Activated naive CD8-positive, alpha-beta T cell treated with anti-CD3 and anti-CD28 coated beads for 36 hours (primary cell): Measurements from ENCODE around the gene OTP. TPM values are rescaled to one million over a fixed set of nuclear protein-coding genes. Genes with fewer than 3 reads are reported as not detected.

ENCODE experiments used
- DNase-seq: peaks from one replicate; pipeline ENCODE4 v3.0.0; 2021
- H3K27ac Mint-ChIP-seq: one replicate; pipeline ENCODE4 v1.8.0; 2022; ENCODE audit warnings: mild to moderate bottlenecking, moderate library complexity, mixed read lengths
- H3K27me3 Mint-ChIP-seq: one replicate; pipeline ENCODE4 v1.8.0; 2022; ENCODE audit warnings: mild to moderate bottlenecking, mixed read lengths
- H3K36me3 Mint-ChIP-seq: one replicate; pipeline ENCODE4 v1.8.0; 2021; ENCODE audit warnings: mild to moderate bottlenecking, mixed read lengths
- H3K4me1 Mint-ChIP-seq: one replicate; pipeline ENCODE4 v1.8.0; 2021; ENCODE audit warnings: mixed read lengths
- H3K4me3 Mint-ChIP-seq: one replicate; pipeline ENCODE4 v1.8.0; 2022; ENCODE audit warnings: mild to moderate bottlenecking, moderate library complexity, mixed read lengths
- H3K9me3 Mint-ChIP-seq: one replicate; pipeline ENCODE4 v1.8.0; 2022; ENCODE audit warnings: mixed read lengths
- total RNA-seq, 2 experiments: library from RNA; stranded (reverse); gene quantifications; one replicate each; pipeline ENCODE4 v1.2.3, GENCODE V29; 2021

Gene OTP
- total RNA-seq, 2 experiments from 2014 or later: not detected

DNA sequence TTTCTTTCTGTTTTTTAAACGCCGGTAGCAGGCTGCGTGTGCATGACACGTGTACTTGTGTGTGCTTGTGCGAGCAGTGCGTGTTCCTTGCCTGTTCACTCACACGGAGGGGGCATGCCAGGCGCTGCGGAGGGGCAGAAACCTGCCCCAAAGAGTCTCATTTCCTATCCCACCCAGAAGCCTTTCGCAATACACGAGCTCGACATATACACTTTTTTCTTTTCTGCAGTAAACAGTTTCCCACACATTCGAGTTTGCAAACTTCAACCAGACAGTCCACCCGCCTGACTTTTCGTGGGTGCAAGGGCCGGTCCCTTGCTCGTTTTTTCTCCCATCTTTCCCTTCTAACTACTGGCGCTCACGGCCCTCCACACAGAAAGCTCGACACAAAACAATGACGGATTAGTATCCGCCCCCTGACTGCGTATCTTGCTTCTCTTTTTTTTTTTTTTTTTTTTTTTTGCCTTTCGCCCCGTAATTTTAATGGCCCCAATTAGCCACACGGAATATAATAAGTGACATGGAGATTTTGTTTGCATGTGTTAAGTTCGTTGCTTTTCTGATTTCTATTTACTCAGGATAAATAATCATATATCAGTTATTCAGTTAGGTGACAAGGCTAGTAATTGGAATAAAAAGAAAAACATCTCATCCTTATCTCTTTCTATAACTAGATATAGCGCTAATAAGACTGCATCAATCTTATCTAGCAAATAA is 5.3 kb upstream of the OTP start:
- peaks cover 3% of the 10 kb centered on the region for H3K9me3 Mint-ChIP-seq
- H3K4me1 Mint-ChIP-seq: peaks cover 18% of the 10 kb centered on the region
- H3K4me3 Mint-ChIP-seq: peak overlapping the region; percentile 42
- H3K27ac Mint-ChIP-seq: no peak overlapping the region
- H3K27me3 Mint-ChIP-seq: peaks cover 97% of the 10 kb centered on the region
- DNase-seq: no peak
- peaks cover 8% of the 10 kb centered on the region for H3K36me3 Mint-ChIP-seq

GRCh38 chr5:77642738-77643653 is 4.5 kb upstream of the OTP start:
- DNase-seq: no peak
- Mint-ChIP-seq H3K27ac (no peak overlapping the region), H3K36me3 (peaks cover 8% of the 10 kb centered on the region), H3K4me1 (peaks cover 18% of the 10 kb centered on the region), H3K27me3 (peaks cover 96% of the 10 kb centered on the region), H3K9me3 (peaks cover 3% of the 10 kb centered on the region), H3K4me3 (peak overlapping the region; percentile 42)

- DNase-seq: no peak
- no peak overlapping the region for H3K4me3 Mint-ChIP-seq
- peaks cover 26% of the 10 kb centered on the region for H3K4me1 Mint-ChIP-seq
- H3K27me3 Mint-ChIP-seq: peaks cover 96% of the 10 kb centered on the region
- peaks cover 4% of the 10 kb centered on the region for H3K9me3 Mint-ChIP-seq
- H3K27ac Mint-ChIP-seq: no peak overlapping the region
- peaks cover 8% of the 10 kb centered on the region for H3K36me3 Mint-ChIP-seq
These were observed 3.6 kb upstream of the OTP start for GRCh38 chr5:77641963-77642737.

DNA sequence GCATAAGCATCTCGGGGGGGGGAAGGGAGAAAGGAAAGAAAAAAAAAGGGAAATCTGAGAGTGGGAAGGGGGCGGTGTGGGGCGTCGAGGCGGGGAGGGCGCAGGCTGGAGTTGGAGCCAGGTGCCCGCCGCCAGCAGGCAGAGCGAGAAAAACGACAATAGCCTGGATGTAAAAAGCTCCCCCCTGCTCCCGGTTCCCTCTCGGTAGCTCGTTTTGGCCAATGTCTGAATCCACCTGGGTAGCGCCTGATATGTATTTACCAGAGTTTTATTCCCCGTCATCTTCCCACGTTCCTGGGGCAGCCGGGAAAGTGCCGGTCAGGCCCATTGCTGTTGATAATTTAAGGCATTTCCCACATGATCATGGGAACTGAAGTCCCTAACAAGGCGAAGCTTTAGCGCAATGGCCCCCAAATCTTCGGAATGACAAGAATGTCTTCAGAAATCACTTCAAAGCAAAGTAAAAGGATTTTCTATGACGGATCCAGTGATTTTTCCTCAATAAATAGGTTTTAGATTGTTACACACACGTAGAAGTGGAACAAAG is 3.0 kb upstream of the OTP start:
- Mint-ChIP-seq H3K36me3 (peaks cover 8% of the 10 kb centered on the region), H3K4me1 (peaks cover 26% of the 10 kb centered on the region), H3K27ac (no peak overlapping the region), H3K9me3 (peaks cover 4% of the 10 kb centered on the region), H3K4me3 (no peak overlapping the region), H3K27me3 (peaks cover 95% of the 10 kb centered on the region)
- no peak for DNase-seq

DNA sequence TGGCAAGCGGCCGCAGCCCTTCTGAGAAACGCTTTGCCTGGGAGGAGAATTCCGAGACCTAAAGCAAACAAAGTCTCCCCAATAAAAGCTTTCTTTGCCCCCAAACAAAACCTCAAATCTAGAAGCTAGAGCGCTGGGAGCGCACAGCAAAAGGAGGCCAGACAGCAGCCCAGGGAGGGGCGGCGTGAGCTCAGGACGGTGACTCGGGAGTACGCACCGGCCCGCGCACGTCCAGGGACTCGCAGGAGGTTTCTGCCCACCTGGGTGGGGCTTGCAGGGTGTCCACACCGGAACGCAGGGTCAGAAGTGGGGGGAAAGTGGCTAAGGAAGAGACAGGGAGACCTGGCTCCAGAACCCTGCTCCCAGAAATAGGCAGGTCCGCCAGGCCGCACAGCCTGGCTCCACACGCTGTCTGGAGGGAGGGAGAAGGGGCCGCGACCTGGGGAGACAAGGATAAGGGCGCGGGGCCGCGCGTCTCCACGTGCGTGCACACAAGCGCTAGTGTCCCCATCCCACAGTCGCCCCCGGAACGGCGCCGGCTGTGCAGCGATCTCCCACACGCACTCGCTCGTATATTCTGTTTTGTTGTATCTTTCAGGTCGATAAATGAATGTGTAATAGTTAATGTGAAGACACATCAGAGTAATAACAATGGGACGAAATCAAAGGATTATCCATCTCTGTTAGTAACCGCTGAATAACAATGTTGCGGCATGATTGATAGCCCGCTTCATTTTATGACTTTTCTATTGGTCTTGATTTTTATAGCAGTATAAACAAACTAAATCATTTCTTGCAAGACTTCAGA is 2.3 kb upstream of the OTP start:
- no peak for DNase-seq
- Mint-ChIP-seq H3K36me3 (peaks cover 11% of the 10 kb centered on the region), H3K4me1 (peaks cover 26% of the 10 kb centered on the region), H3K27me3 (peaks cover 95% of the 10 kb centered on the region), H3K4me3 (no peak overlapping the region), H3K9me3 (peaks cover 9% of the 10 kb centered on the region), H3K27ac (no peak overlapping the region)

GRCh38 chr5:77638763-77639671 is 504 bp upstream of the OTP start:
- H3K27me3 Mint-ChIP-seq: peaks cover 91% of the 10 kb centered on the region
- H3K36me3 Mint-ChIP-seq: peaks cover 11% of the 10 kb centered on the region
- peaks cover 10% of the 10 kb centered on the region for H3K9me3 Mint-ChIP-seq
- H3K4me1 Mint-ChIP-seq: peaks cover 20% of the 10 kb centered on the region
- peak; percentile 45 for DNase-seq
- H3K27ac Mint-ChIP-seq: no peak overlapping the region
- H3K4me3 Mint-ChIP-seq: no peak overlapping the region

- Mint-ChIP-seq H3K27ac (peak overlapping the region; percentile 70), H3K4me3 (peak overlapping the region; percentile 29), H3K4me1 (peaks cover 17% of the 10 kb centered on the region), H3K9me3 (peaks cover 19% of the 10 kb centered on the region), H3K36me3 (peaks cover 14% of the 10 kb centered on the region), H3K27me3 (peaks cover 91% of the 10 kb centered on the region)
- no peak for DNase-seq
These were observed 1.1 kb downstream of the OTP start for GRCh38 chr5:77637170-77637997.

DNA sequence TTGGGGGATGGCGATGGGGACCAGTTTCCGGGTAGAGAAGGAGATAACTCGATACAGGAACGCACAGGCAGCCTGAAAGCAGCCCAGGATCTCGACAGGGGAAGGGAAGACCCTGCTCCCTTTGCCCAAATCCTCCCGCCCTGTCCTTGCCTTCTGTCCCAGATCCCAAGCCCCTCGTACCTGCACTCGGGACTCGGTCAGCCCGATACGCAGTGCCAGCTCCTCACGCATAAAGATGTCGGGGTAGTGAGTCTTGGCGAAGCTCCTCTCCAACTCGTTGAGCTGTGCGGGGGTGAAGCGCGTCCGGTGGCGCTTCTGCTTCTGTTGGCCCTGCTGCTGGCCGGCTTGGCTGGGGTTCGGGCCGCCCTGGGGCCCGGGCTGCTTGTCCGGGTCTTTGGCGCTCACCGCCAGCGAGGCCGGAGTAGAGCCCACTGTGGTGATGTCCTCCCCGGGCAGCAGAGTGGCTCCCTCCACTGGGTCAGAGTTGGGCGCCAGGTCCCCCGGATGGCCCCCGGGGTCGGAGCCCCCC is 1.8 kb downstream of the OTP start:
- peaks cover 17% of the 10 kb centered on the region for H3K4me1 Mint-ChIP-seq
- peaks cover 91% of the 10 kb centered on the region for H3K27me3 Mint-ChIP-seq
- no peak for DNase-seq
- H3K36me3 Mint-ChIP-seq: peaks cover 14% of the 10 kb centered on the region
- H3K27ac Mint-ChIP-seq: no peak overlapping the region
- peaks cover 19% of the 10 kb centered on the region for H3K9me3 Mint-ChIP-seq
- no peak overlapping the region for H3K4me3 Mint-ChIP-seq

- no peak for DNase-seq
- Mint-ChIP-seq H3K27me3 (peaks cover 91% of the 10 kb centered on the region), H3K4me1 (peaks cover 18% of the 10 kb centered on the region), H3K4me3 (no peak overlapping the region), H3K27ac (no peak overlapping the region), H3K9me3 (peaks cover 18% of the 10 kb centered on the region), H3K36me3 (peaks cover 13% of the 10 kb centered on the region)
These were observed 2.4 kb downstream of the OTP start for GRCh38 chr5:77635917-77636640.

DNA sequence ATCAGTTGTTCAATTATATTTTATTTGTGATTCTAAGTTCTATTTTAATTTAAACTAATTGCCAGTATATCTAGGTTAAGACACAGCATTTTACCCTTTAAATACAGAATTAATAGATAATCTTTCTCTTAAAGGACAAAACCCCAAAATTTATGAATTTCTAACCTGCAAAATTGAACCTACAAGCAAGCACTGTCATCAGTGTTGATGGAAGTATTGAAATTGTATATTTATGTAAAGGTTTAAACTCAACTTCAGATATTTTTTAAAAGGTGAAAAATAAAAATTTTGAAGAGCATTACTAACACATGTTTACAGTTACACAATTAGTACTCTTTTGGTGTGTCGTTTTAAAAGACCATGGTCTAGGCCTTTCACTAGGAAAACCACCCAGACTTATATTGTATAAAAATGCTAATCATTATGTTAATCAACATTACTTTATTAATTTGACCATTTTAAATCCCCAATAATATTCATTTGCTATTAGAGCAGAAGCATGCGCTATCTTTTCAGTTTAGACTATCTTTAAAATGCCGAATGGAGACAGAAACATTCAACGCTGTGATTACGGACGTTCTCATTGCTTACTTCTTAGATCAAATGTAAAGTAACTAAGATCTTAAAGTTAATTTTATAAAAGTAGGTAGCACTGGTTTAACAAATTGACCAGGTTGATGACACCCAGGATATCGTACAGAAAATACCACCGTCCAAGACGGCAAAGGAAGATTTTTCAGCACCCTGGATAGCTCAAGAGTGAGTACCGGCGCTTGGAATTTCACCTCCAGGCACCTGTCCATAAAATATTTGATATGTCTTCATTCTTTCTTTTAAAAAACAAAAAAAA is 3.2 kb downstream of the OTP start:
- Mint-ChIP-seq H3K36me3 (peaks cover 10% of the 10 kb centered on the region), H3K4me3 (no peak overlapping the region), H3K27me3 (peaks cover 91% of the 10 kb centered on the region), H3K27ac (no peak overlapping the region), H3K4me1 (peaks cover 18% of the 10 kb centered on the region), H3K9me3 (peaks cover 16% of the 10 kb centered on the region)
- no peak for DNase-seq

DNA sequence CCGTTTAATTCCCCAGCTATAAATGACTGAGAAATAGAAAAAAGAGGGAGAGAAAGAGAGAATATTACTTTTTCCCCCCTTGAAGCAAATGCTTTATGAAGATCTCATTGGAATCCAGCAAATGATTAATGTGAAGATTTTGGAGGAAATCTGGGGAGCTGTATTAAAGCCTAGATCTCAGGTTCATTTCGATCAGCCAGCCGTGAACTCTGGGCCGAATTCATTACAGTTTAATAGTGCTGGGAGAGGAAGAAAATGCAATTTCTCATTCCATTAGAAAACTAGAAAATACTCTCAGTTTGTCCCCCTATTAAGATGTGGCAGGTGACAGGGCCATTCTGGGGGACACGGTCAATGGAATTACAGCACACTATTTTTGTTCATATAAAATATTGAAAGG is 4.8 kb downstream of the OTP start:
- Mint-ChIP-seq H3K27me3 (peaks cover 91% of the 10 kb centered on the region), H3K9me3 (peaks cover 18% of the 10 kb centered on the region)

More for the DNA sequence above, 4.8 kb downstream of the OTP start:
- Mint-ChIP-seq H3K36me3 (peaks cover 12% of the 10 kb centered on the region), H3K27ac (no peak overlapping the region), H3K4me3 (no peak overlapping the region), H3K4me1 (peaks cover 26% of the 10 kb centered on the region)
- DNase-seq: no peak
